CD4-positive, alpha-beta T cell treated with Interleukin-12 subunit alpha and Interleukin-12 subunit beta, for 1 hour (primary cell): ENCODE results near the gene IL10RA.

Source experiments
- DNase-seq: peaks from one replicate; pipeline ENCODE4 v3.0.0-alpha.2; 2020

Gene IL10RA

DNA sequence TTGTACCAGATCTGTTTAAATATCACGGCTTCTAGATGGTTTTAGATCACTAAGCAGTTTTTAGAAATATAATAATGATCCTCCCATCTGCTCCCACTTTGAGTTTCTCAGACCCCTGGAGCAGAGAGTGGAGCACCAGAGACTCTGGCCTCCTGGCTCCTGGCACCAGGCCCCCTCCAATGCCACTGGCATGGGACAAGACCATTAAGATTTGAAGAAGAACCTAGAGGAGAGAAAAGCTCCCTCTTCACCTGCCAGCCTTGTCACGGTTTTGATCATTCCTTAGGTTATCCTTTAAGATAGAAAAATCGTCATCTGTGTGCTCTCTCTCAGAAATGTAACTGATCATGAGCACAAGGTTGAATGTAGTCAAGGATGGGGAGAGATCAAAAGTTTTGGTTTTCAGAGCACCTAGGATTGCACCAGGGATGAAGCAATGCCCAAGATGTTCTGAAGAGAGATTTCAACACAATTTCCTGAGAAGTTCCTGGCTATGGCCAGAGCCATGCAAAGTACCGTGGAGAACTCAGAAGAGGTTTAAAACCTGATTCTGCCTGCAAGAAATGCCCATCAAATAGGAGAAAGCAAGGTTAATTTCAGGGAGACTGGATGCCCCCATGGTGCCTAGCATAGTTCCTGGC, 22.2 kb downstream of the IL10RA start:
- DNase-seq: no peak

DNA sequence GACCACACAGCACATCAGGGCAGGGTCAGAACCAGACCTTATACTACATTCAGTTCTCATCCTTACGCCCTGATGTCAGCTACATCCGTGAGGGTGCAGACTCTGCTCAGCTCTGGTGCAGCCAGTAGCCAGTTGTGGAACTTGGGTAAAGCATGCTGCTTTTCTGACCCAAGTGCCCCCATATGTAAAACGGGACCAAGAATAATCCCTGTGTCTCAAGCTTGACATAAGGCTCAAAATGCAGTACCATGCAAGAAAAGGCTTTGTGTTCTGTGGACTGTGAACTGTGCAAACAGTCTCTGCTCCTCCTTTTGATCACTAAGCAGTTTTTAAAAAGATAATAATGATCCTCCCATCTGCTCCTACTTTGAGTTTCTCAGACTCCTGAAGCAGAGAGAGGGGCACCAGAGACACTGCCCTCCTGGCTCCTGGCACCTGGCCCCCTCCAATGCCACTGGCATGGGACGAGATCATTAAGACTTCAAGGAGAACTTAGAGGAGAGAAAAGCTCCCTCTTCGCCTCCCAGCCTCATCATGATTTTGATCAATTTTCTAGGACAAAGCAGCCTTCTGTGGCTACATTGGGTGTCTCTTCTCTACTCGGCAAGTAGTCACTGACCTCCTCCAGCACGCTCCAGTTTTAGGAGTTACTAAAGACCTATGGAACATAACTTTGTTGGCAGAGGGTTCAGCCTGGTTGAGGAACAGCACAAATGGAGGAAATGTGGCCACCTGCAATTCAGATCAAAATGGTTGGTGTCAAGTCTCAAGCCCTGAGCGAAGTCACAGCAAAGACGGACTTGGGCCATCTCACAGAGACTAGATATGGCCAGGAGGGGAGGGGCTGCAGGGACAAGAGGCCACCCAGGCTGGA, 23.9 kb downstream of the IL10RA start:
- DNase-seq: no peak

DNA sequence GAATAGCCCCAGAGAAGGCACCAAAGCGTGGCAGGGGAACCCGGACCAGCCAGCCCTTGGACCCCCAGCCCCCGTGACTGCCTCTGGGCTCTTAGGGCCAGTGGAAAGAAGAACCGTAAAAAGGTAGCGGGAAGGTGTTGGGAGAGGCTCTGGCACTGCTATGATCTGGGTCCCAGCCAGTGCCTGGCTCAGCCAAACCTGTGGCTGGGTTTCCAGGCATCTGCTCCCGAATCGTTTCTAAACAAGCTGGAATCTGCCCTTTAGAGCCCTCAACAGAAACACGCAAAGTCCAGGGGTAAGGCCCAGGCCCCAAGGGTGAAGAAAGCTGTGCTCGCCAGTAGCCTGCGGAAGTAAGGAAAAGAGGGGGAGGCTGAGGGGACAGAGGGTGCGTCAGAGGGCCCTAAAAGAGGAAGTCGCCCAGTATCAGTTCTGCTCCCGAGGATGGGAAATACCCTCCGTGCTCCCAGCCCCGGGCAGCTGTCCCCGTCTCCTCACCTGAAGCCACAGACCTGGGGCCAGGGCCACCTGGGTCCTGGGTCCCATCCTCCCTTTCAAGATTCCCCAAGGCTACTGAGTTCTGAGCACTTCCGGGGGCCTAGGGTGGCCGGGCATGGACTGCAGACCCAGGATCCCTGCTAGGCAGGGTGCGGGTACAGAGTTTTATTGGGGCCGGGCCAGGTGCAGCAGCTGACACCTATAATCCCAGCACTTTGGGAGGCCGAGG, 24.7 kb downstream of the IL10RA start:
- DNase-seq: peak; percentile 41

DNA sequence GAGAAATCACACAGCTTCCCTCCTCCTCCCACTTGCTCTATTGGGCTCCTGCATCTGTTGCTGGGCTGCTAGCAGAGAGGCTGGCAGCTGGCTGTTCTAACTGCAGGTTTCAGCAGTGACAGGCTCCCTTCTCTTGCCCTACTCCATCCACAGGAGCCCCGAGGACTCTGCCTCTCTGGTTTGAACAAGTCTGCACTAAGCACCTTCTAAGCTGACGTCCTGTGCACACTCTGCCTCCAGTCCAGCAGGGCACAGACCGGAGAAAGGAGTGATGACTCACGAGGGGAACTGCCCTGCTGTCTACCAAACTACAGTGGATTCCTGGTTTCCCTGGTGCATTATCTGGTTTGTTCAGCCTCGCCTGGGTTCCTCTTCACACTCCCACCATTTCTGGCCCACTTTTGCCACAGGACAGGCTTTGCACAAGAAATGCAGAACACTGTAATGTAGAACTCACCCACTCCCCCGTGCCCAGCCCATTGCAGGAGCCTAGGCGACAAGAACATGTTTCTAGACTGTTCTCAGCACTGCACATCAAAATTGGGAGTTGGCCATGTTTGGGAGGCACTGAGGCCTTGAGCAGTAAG, 26.0 kb downstream of the IL10RA start:
- DNase-seq: peak; percentile 45

DNA sequence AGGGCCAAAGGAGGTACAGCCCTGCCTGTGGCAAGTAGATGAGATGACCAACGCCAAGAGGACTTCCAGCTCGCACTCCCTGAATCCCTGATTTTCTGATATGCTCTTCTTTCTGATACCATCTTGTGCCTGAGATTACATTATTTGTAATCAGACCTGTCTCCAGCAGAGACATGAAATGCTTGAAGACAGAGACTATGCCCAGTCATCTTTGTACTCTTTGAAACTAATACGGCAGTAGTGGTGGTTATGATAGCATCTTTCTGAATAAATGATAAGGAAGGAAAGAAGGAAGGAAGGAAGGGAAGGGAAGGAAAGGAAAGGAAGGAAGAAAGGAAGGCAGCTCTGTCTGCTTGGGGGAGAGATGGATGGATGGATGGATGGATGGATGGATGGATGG, 27.8 kb downstream of the IL10RA start:
- no peak for DNase-seq

DNA sequence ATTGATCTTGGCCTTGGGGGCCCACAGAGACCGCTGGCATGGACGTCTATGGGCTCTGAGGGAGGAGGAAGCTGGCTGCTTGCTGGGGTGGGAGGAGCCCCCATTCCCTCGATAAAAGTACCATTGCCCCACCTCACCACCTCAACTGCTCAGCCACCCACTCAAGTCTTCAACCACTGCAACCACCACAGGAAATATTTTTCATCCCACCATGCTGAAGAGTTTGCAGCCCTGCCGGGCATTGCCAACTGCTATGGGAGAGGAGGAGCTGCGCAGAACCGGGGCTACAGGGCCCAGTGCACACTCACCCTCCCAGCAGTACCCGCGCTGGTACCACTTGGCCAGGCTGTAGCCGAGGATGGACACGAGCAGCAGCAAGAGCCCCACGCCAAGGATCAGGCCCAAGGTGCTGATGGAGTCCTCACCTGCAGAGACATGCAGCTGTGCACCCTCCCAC, 29.2 kb downstream of the IL10RA start:
- peak; percentile 33 for DNase-seq

DNA sequence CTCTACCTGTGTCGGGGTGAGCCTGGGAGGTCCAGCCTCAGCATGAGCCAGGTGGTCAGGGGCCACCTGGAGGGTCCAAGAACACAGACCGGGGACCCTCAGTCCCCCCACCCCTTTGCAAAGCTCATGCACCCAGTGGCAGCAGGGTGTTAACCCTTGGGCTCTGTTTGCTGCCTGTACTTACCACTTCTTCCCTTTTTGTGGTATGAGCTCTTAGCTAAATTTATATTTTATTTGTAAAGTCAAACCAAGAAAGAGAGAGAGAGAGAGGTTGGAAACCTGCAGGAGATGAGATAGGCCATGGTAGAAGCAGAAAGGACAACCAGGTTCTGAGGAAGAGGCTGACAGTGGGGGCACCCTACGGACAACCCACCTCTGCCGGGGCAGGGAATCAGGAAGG, 29.9 kb downstream of the IL10RA start:
- DNase-seq: no peak

DNA sequence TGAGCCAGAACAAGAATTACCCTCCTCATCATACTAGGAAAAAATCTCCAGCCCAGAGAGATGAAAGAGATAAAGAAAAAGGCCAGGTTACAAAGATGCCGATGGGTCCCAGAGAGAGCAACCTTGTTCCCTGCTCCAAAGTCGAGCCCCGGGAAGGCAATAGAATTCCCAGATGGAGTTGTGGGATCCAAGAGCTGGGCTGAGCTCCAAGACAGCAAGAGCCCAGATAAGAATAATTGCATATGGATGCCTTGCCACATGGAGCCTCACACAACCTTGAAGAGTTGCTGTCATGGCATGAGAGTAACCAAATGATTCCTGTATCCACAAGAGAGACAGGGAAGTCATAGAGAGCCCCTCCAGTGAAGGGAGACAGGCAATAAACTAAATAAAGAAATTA, 30.9 kb downstream of the IL10RA start:
- DNase-seq: no peak

DNA sequence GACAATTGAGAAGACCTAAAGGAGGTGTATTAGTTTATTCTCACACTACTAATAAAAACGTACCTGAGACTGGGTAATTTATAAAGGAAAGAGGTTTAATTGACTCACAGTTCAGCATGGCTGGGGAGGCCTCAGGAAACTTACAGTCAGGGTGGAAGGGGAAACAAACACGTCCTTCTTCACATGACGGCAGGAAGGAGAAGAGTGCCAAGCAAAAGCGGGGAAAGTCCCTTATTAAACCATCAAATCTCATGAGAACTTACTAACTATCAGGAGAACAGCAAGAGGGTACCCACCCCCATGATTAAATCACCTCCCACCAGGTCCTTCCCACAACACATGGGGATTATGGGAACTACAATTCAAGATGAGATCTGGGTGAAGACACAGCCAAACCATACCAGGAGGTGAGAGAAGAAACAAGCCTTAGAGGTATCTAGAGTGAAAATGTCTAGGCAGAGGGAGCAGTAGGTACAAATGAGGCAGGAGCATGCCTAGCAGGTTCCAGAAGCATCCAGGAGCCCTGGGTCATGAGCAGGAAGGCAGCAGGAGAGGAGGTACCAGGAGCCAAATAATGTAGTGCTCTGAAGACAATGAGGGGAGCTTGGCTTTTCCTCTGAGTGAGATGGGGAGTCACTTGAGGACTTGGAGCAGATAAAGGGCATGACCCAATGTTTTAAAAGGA, 31.6 kb downstream of the IL10RA start:
- DNase-seq: no peak

DNA sequence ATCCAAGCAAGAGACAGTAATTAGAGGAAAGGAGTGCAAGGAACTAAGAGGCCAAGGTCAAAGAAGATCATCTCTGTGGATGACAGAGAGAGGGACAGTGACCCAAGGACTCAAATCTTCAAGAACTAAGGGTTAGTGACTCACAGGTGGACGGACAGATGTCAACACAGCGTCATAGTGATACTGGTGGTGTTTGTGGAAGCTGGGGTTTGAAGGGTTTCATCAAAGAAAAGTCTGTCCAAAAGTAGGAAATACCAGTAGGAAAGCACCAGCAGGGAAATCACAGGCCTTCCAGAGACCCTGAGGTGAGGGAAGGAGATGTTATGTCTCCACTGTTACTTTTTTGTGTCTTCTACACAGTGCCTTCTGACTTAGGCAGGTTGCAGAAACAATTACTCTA, 32.2 kb downstream of the IL10RA start:
- no peak for DNase-seq

DNA sequence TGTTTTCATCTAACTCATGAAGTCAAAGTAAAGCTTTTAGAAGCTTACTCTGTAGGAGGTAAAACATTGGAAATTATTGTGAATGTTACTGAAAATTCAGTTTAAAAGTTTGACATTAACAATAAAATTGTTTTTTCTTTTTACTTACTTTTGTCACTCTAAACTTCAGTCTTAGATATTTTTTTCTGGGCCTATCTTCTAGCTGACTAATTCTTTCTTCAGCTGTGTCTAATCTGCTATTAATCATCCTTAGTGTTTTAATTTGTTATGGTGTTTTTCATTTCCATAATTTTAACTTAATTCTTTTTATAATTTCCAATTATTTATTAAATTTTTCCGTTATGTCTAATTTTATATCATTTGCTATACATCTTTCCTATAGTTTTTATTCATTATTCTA, 35.0 kb downstream of the IL10RA start:
- no peak for DNase-seq

DNA sequence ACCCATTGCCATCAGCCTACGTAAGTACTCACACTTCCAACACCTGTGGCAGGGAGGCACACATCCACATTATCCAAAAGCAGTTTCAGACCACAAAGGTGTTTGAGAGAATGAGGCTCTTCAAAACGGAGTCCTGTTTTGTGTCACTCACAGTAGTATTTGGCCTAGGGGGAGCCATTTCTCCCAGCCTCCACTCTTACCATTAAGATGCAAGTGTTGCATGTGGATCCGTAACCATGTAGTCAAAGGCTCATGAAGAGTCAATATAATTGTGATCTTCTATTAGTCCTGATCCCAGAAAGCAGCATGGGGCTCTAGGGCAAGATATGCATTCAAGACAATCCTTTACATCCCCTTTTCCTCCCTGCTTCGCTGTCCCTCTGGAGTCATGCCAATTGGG, 41.5 kb downstream of the IL10RA start:
- DNase-seq: no peak

DNA sequence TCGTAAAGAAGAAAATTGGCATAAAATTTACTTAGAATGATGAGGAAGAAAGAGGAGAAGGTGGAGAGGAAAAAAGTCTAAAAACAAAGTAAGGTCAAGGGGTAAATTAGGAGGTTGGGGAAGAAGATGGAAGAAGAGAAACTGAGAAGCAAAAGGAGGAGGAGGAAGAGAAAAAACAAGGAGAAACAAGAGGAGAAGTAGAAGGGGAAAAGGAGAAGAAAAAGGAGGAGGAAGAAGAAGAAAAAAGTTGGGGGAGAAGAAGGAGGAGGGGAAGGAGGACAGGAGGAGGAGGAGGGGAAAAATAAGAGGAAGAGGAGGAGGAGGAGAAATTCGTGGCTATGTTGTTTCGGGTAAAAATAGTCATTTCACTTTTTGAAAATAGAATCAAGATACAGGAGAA, 42.4 kb downstream of the IL10RA start:
- no peak for DNase-seq

DNA sequence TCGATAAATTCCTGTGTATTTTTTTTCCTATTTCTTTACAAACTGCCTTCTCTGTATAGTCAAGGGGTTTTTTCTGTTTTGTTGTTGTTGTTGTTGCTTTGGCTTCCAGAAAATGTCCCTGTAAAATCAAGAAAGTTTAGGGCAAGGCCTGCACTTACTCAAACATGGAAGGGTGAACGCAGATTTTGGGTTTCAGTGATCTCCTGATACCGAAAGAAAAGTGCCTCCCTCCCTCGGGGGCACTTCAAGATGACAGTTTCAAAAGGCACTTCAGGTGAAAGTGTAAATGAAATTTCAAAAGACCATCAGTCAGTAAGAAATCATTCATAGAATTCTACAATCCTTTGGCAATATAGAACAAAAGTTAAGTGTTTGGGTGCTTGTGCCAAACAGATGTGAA, 47.2 kb downstream of the IL10RA start:
- DNase-seq: no peak

DNA sequence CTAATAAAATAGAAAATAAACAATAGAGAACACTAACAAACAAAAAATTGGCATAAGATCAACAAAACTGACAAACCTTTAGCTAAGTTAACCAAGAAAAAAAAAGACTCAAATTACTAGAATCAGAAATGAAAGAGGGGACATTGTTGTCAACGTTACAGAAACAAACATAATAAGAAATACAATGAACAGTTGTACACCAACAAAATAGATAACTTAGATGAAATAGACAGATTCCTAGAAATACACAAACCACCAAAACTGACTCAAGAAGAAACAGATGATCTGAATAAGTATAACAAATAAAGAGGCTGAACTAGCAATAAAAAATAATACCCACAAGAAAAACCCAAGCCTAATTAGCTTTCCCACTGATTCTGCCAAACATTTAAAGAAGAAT, 55.9 kb downstream of the IL10RA start:
- DNase-seq: no peak

DNA sequence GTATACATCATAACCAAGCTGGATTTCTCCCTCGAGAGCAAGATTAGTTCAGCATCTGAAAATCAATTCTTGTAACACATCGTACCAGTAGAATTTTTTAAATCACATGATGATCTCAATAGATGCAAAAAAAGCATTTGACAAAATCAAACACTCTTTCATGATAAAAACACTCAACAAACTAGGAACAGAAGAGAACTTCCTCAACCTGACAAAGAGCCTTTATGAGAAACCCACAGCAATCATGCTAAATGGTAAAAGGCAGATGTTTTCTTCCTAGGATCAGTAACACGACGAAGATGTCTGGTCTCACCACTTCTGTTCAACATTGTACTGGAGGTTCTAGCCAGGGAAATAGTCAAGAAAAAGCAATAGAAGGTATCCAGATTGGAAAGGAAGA, 56.6 kb downstream of the IL10RA start:
- DNase-seq: no peak

DNA sequence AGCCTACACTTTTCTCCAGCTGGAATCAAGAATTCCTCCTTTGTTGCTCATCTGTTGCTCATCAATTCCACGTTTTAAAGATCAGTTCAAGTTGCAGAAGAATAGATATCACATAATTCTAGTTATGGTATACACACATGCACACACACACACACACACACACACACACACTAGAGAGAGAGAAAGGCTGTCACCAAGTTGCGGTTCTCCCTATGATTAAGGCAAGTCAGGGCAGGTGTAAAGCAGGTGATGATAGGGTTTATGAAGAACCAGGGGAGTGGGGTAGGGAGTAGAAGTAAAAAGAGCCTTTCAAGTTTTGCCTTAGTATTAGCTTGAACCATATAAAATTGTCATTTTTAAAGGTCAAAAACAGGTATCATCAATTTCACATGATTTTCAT, 59.0 kb downstream of the IL10RA start:
- DNase-seq: peak; percentile 29

DNA sequence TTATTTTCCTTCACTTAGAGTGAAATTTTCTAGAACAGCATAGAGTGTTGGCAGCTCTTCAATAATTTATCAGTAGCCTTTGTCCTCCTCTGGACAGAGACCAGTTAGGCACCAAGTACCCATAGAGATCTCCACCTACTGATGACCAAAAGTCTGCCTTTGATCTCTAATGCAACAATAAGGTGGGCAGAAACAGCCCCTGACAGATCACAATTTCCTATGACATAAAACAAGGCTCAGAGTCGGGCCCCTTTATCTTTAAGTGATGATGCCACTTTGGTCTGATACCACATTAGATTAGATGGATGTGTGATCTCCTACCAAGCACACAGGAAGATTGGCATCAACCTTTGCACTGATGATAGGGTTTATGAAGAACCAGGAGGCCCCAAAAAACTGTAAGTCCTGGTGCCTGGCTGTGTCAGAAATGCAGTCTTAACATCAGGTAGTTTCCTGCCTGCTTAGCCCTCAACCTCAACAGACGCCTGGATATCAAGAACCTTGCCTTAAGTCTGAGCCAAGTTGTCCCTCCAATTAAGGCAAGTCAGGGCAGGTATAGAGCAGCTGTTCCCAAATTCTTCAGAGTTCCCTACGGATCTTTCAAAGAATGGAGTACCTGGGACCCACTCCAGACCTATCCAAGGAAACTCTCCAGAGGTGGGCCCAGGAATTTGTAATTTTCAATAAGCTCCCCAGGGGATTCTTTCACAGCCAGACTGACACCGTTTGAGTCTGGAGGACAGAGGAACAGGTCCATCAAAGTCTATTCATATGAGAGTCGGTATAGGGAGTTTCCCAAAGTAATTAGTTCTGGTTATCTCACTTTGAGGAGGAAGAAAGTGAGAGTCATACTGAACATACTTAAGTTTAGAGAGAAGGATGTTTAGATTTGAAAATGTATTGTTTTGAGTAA, 60.1 kb downstream of the IL10RA start:
- peak; percentile 68 for DNase-seq

DNA sequence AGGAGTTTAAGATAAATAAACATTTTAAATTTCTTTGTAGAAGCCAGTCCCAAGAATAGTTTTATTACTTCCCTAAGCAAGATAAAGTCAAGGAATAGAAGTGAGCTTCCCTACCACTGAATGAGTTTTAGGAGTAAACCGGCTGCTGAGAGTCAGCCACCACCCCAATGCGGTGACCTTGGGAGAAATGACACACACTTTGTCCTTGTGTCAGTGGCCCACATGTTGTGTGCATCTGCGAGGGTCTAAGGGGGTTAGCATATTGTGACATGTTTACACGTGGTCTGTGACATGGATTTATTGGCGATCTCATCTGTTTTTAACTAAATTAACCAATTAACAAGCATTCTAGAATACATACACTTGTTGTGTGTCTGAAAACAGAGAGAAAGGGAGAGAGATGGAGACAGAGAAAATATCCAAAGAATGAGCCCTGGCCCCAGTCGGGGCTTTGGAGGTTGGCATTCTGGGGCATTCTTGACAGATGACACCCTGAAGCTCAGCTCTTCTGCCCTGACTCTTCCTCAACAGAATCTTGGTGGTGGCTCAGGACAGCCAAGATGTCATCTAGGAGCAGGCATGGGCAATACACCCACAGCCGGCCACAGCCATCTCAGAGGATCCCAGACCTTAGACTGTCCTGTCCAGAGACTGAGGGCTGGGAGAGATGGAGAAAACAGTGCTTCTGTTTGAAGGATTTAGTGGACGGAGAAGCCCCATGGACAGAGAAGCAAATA, 60.9 kb downstream of the IL10RA start:
- DNase-seq: no peak

DNA sequence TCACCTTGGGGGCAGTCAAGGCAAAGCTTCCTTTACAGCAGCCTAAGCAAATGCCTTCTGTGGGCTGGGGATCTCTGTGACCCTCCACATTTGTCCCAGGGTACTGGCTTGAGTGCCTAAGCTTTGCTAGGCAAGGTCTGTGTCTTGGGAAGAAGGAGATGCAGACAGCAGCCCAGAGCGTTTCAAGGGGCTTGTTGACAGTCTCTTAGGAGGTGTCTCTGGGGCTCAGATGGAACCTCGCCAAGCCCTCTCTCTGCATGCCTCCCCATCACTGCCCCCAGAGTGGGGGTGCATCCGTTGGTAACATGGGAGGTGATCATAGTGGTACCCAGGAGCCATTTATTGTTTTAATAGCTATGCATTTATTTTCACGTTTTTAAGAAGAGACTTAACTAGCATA, 61.6 kb downstream of the IL10RA start:
- DNase-seq: no peak
